ENCODE data around the gene CALD1.

The CALD1 gene

GRCh38 chr7:134827889-134828288, 48.5 kb downstream of the CALD1 start:
- H3K4me1 ChIP-seq (ENCODE audit: control insufficient read depth in 2 of 2, insufficient read depth in 1 of 2, low read depth in 1 of 2, low read length in 2 of 2) = no peaks in the 10 kb centered on the region
- no CpG with 5 or more reads among the region's 3 CpGs for WGBS, 2 donors (ENCODE audit: extremely low coverage in 2 of 2, insufficient read length in 2 of 2, insufficient replicate concordance in 1 of 2)
- no peak overlapping the region for H3K4me3 ChIP-seq (ENCODE audit: low read length in 2 of 2)

GRCh38 chr7:134828361-134828760, 48.9 kb downstream of the CALD1 start:
- no peak overlapping the region for H3K18ac ChIP-seq (ENCODE audit: low read length)
- no peak overlapping the region for H3K9ac ChIP-seq (ENCODE audit: low read depth, low read length, poor library complexity)
- no peak overlapping the region for H4K91ac ChIP-seq (ENCODE audit: low read depth, low read length, poor library complexity)
- no peak overlapping the region for H2BK120ac ChIP-seq (ENCODE audit: low read depth, low read length)
- DNase-seq (ENCODE audit: low spot score) = no peak
- no peak overlapping the region for H2BK15ac ChIP-seq (ENCODE audit: low read length)
- H3K27me3 ChIP-seq (ENCODE audit: control insufficient read depth in 3 of 3, insufficient read depth in 3 of 3, low read depth in 1 of 3, low read length in 3 of 3) = no peaks in the 10 kb centered on the region
- no peak overlapping the region for H2BK12ac ChIP-seq (ENCODE audit: low read length)
- no peak overlapping the region for H2AFZ ChIP-seq (ENCODE audit: low read length)
- no peak overlapping the region for H3K23ac ChIP-seq (ENCODE audit: low read depth, low read length, poor library complexity)
- no peaks in the 10 kb centered on the region for H3K4me1 ChIP-seq (ENCODE audit: control insufficient read depth in 2 of 2, insufficient read depth in 1 of 2, low read depth in 1 of 2, low read length in 2 of 2)
- H3K4ac ChIP-seq (ENCODE audit: low read length) = no peak overlapping the region
- H3K79me1 ChIP-seq (ENCODE audit: low read depth, low read length) = no peaks in the 10 kb centered on the region
- no peak overlapping the region for H3K27ac ChIP-seq (replicated peaks; ENCODE audit: low read length)
- H3K4me3 ChIP-seq (ENCODE audit: low read length in 2 of 2) = no peak overlapping the region
- no peak overlapping the region for H2BK5ac ChIP-seq (ENCODE audit: low read length)
- WGBS, 2 donors (ENCODE audit: extremely low coverage in 2 of 2, insufficient read length in 2 of 2, insufficient replicate concordance in 1 of 2) = no CpG with 5 or more reads among the region's 2 CpGs
- H2AK5ac ChIP-seq (ENCODE audit: low read depth, low read length) = no peak overlapping the region
- no peak overlapping the region for H3K4me2 ChIP-seq (ENCODE audit: insufficient read depth, low read length, poor library complexity, severe bottlenecking)
- H3K36me3 ChIP-seq (replicated peaks in 1 of 2; ENCODE audit: control insufficient read depth in 2 of 2, insufficient read depth in 2 of 2, low read length in 2 of 2) = no peaks in the 10 kb centered on the region
- H3K14ac ChIP-seq (ENCODE audit: low read length) = no peak overlapping the region
- no peaks in the 10 kb centered on the region for H3K9me3 ChIP-seq (replicated peaks in 1 of 2; ENCODE audit: control insufficient read depth in 2 of 2, insufficient read depth in 1 of 2, low read depth in 1 of 2, low read length in 2 of 2)
- no peak overlapping the region for H4K8ac ChIP-seq (ENCODE audit: low read depth, low read length)

More at GRCh38 chr7:134827889-134828288, 48.5 kb downstream of the CALD1 start:
- H3K79me1 ChIP-seq (ENCODE audit: low read depth, low read length) = no peaks in the 10 kb centered on the region
- H2AFZ ChIP-seq (ENCODE audit: low read length) = no peak overlapping the region
- H3K4ac ChIP-seq (ENCODE audit: low read length) = no peak overlapping the region
- H4K91ac ChIP-seq (ENCODE audit: low read depth, low read length, poor library complexity) = no peak overlapping the region
- no peak overlapping the region for H3K23ac ChIP-seq (ENCODE audit: low read depth, low read length, poor library complexity)
- H3K18ac ChIP-seq (ENCODE audit: low read length) = no peak overlapping the region
- H3K14ac ChIP-seq (ENCODE audit: low read length) = no peak overlapping the region
- H2AK5ac ChIP-seq (ENCODE audit: low read depth, low read length) = no peak overlapping the region
- no peak overlapping the region for H3K9ac ChIP-seq (ENCODE audit: low read depth, low read length, poor library complexity)
- no peak overlapping the region for H3K4me2 ChIP-seq (ENCODE audit: insufficient read depth, low read length, poor library complexity, severe bottlenecking)
- H2BK12ac ChIP-seq (ENCODE audit: low read length) = no peak overlapping the region
- H2BK15ac ChIP-seq (ENCODE audit: low read length) = no peak overlapping the region
- H3K27ac ChIP-seq (replicated peaks; ENCODE audit: low read length) = no peak overlapping the region
- H2BK5ac ChIP-seq (ENCODE audit: low read length) = no peak overlapping the region
- no peak for DNase-seq (ENCODE audit: low spot score)
- no peak overlapping the region for H4K8ac ChIP-seq (ENCODE audit: low read depth, low read length)
- H3K27me3 ChIP-seq (ENCODE audit: control insufficient read depth in 3 of 3, insufficient read depth in 3 of 3, low read depth in 1 of 3, low read length in 3 of 3) = no peaks in the 10 kb centered on the region
- no peaks in the 10 kb centered on the region for H3K9me3 ChIP-seq (replicated peaks in 1 of 2; ENCODE audit: control insufficient read depth in 2 of 2, insufficient read depth in 1 of 2, low read depth in 1 of 2, low read length in 2 of 2)
- H2BK120ac ChIP-seq (ENCODE audit: low read depth, low read length) = no peak overlapping the region
- H3K36me3 ChIP-seq (replicated peaks in 1 of 2; ENCODE audit: control insufficient read depth in 2 of 2, insufficient read depth in 2 of 2, low read length in 2 of 2) = no peaks in the 10 kb centered on the region

- no CpG with 5 or more reads among the region's 3 CpGs for WGBS, 2 donors (ENCODE audit: extremely low coverage in 2 of 2, insufficient read length in 2 of 2, insufficient replicate concordance in 1 of 2)
- H3K4me1 ChIP-seq (ENCODE audit: control insufficient read depth in 2 of 2, insufficient read depth in 1 of 2, low read depth in 1 of 2, low read length in 2 of 2) = no peaks in the 10 kb centered on the region
Measured at GRCh38 chr7:134829380-134829986, 50.0 kb downstream of the CALD1 start.

GRCh38 chr7:134831862-134832261, 52.4 kb downstream of the CALD1 start:
- Histone ChIP-seq H3K4me2 (ENCODE audit: insufficient read depth, low read length, poor library complexity, severe bottlenecking) (no peak overlapping the region), H2BK120ac (ENCODE audit: low read depth, low read length) (no peak overlapping the region), H4K8ac (ENCODE audit: low read depth, low read length) (no peak overlapping the region), H2BK5ac (ENCODE audit: low read length) (no peak overlapping the region), H3K79me1 (ENCODE audit: low read depth, low read length) (no peaks in the 10 kb centered on the region), H3K4ac (ENCODE audit: low read length) (no peak overlapping the region), H3K27me3 (ENCODE audit: control insufficient read depth in 3 of 3, insufficient read depth in 3 of 3, low read depth in 1 of 3, low read length in 3 of 3) (no peaks in the 10 kb centered on the region), H3K4me1 (ENCODE audit: control insufficient read depth in 2 of 2, insufficient read depth in 1 of 2, low read depth in 1 of 2, low read length in 2 of 2) (peaks cover 0 to 3% of the 10 kb centered on the region in 2 donors), H2BK12ac (ENCODE audit: low read length) (no peak overlapping the region), H2AK5ac (ENCODE audit: low read depth, low read length) (no peak overlapping the region), H2AFZ (ENCODE audit: low read length) (no peak overlapping the region), H3K9me3 (replicated peaks in 1 of 2; ENCODE audit: control insufficient read depth in 2 of 2, insufficient read depth in 1 of 2, low read depth in 1 of 2, low read length in 2 of 2) (no peaks in the 10 kb centered on the region), H3K14ac (ENCODE audit: low read length) (no peak overlapping the region), H2BK15ac (ENCODE audit: low read length) (no peak overlapping the region), H4K91ac (ENCODE audit: low read depth, low read length, poor library complexity) (no peak overlapping the region), H3K23ac (ENCODE audit: low read depth, low read length, poor library complexity) (no peak overlapping the region), H3K4me3 (ENCODE audit: low read length in 2 of 2) (no peak overlapping the region), H3K36me3 (replicated peaks in 1 of 2; ENCODE audit: control insufficient read depth in 2 of 2, insufficient read depth in 2 of 2, low read length in 2 of 2) (peaks cover 0 to 1% of the 10 kb centered on the region in 2 donors), H3K27ac (replicated peaks; ENCODE audit: low read length) (no peak overlapping the region), H3K18ac (ENCODE audit: low read length) (no peak overlapping the region), H3K9ac (ENCODE audit: low read depth, low read length, poor library complexity) (no peak overlapping the region)
- WGBS, 2 donors (ENCODE audit: extremely low coverage in 2 of 2, insufficient read length in 2 of 2, insufficient replicate concordance in 1 of 2) = no CpG with 5 or more reads among the region's 15 CpGs
- DNase-seq (ENCODE audit: low spot score) = no peak

More at GRCh38 chr7:134829380-134829986, 50.0 kb downstream of the CALD1 start:
- no peak overlapping the region for H2BK5ac ChIP-seq (ENCODE audit: low read length)
- no peak overlapping the region for H4K91ac ChIP-seq (ENCODE audit: low read depth, low read length, poor library complexity)
- H3K23ac ChIP-seq (ENCODE audit: low read depth, low read length, poor library complexity) = no peak overlapping the region
- H3K4ac ChIP-seq (ENCODE audit: low read length) = no peak overlapping the region
- DNase-seq (ENCODE audit: low spot score) = no peak
- H3K14ac ChIP-seq (ENCODE audit: low read length) = no peak overlapping the region
- no peak overlapping the region for H2BK15ac ChIP-seq (ENCODE audit: low read length)
- H2BK12ac ChIP-seq (ENCODE audit: low read length) = no peak overlapping the region
- H2AK5ac ChIP-seq (ENCODE audit: low read depth, low read length) = no peak overlapping the region
- H3K9me3 ChIP-seq (replicated peaks in 1 of 2; ENCODE audit: control insufficient read depth in 2 of 2, insufficient read depth in 1 of 2, low read depth in 1 of 2, low read length in 2 of 2) = no peaks in the 10 kb centered on the region
- H4K8ac ChIP-seq (ENCODE audit: low read depth, low read length) = no peak overlapping the region
- H3K27ac ChIP-seq (replicated peaks; ENCODE audit: low read length) = no peak overlapping the region
- H3K36me3 ChIP-seq (replicated peaks in 1 of 2; ENCODE audit: control insufficient read depth in 2 of 2, insufficient read depth in 2 of 2, low read length in 2 of 2) = no peaks in the 10 kb centered on the region
- no peak overlapping the region for H2BK120ac ChIP-seq (ENCODE audit: low read depth, low read length)
- no peak overlapping the region for H3K18ac ChIP-seq (ENCODE audit: low read length)
- no peaks in the 10 kb centered on the region for H3K79me1 ChIP-seq (ENCODE audit: low read depth, low read length)
- no peak overlapping the region for H3K4me2 ChIP-seq (ENCODE audit: insufficient read depth, low read length, poor library complexity, severe bottlenecking)
- no peak overlapping the region for H3K4me3 ChIP-seq (ENCODE audit: low read length in 2 of 2)
- no peak overlapping the region for H2AFZ ChIP-seq (ENCODE audit: low read length)
- no peaks in the 10 kb centered on the region for H3K27me3 ChIP-seq (ENCODE audit: control insufficient read depth in 3 of 3, insufficient read depth in 3 of 3, low read depth in 1 of 3, low read length in 3 of 3)
- H3K9ac ChIP-seq (ENCODE audit: low read depth, low read length, poor library complexity) = no peak overlapping the region

All from neuronal stem cell (in vitro differentiated cells).